ENCODE data around the gene LRRC25. TPM values are rescaled to one million over a fixed set of nuclear protein-coding genes. Genes with fewer than 3 reads are reported as not detected.
A peak's percentile ranks its signal among the peaks of the same experiment; 100 is the strongest.
"Not testable (repeated sequence)": the region's sequence is repeated elsewhere in the genome, so short reads cannot be mapped to it uniquely, and the experiment has no call there.

Gene LRRC25
- total RNA-seq, 1 donor from 2014 or later, result 8.2 TPM

DNA sequence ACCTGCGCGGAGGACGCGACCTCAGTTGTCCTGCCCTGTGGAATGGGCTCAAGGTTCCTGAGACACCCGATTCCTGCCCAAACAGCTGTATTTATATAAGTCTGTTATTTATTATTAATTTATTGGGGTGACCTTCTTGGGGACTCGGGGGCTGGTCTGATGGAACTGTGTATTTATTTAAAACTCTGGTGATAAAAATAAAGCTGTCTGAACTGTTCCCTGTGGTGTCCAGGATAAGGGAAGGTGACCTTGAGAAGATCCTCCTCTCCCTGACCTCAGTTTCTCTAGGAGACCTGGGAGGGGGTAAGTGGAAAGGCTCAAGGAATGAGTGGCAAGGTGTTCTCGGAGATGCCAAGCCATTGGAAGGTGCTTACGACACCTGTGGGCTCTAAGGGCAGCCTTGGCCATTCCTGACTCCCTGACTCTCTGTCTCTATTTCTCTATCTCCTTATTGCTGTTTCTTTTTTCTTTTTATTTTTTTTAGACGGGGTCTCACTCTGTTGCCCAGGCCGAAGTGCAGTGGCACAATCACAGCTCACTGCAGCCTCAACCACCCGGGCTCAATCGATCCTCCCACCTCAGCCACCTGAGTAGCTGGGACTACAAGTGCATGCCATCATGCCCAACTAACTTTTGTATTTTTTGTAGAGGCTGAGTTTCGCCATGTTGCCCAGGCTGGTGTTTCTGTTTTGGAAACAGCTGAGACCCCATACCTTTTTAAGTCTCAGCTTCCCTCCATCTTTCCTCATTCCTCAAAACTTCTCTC is 8.3 kb downstream of the LRRC25 start:
- no peak for ATAC-seq
- DNase-seq (ENCODE audit: low spot score), result no peak
- intact Hi-C loops (cut with DNase I), result no loop called here

DNA sequence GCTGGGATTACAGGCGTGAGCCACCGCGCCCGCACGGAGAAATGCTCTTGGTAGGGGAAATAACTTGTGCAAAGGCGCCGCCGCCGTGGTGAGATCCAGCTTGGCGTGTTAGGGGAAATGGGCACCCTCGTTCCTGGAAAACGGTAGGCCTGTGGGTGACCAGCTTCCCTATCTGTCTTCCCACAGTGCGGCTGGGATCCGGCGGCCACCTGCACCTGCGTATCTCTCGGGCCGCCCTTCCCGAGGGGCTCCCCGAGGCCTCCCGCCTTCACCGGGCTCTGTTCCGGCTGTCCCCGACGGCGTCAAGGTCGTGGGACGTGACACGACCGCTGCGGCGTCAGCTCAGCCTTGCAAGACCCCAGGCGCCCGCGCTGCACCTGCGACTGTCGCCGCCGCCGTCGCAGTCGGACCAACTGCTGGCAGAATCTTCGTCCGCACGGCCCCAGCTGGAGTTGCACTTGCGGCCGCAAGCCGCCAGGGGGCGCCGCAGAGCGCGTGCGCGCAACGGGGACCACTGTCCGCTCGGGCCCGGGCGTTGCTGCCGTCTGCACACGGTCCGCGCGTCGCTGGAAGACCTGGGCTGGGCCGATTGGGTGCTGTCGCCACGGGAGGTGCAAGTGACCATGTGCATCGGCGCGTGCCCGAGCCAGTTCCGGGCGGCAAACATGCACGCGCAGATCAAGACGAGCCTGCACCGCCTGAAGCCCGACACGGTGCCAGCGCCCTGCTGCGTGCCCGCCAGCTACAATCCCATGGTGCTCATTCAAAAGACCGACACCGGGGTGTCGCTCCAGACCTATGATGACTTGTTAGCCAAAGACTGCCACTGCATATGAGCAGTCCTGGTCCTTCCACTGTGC is 9.1 kb downstream of the LRRC25 start:
- intact Hi-C loops (cut with DNase I), result no loop called here

DNA sequence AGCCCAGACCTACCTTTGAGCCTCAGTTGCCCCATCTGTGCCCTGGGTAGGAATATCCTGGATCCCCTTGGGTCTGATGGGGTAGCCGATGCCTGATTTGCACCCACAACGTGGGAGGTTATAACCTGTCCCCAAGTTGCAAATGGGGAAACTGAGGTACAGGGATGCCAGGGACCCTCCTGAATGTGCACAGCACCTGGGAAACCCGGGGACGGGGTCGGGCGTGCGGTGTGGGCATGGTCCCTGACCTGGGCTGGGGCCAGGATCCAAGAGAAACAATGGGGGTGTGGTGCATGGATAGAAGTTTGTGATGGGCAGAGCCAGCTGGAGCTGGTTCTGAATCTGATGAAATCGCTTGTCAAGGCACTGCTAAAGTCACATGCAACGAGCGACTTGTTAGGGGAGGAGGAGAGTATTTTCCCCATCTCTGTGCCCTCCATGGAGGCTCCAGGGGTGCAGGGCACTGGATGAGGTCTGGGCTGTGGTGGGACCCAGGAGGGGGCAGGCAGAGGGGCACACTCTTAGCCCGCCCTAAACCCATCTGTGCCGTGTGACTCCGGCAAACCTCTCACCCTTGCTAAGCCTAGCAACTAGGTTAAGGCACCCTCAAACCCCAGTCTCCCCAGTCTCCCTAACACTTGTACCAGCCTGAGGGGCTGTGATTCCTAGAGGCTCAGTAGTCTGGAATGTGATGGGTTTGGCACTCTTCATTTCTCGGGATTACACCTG is 10.7 kb downstream of the LRRC25 start:
- DNase-seq (ENCODE audit: low spot score) (no peak), ATAC-seq (peak; percentile 62)
- intact Hi-C loops (cut with DNase I), result no loop called here

More for the DNA sequence above, 9.1 kb downstream of the LRRC25 start:
- peak; percentile 76 for ATAC-seq
- peak; percentile 89 for DNase-seq (ENCODE audit: low spot score)

DNA sequence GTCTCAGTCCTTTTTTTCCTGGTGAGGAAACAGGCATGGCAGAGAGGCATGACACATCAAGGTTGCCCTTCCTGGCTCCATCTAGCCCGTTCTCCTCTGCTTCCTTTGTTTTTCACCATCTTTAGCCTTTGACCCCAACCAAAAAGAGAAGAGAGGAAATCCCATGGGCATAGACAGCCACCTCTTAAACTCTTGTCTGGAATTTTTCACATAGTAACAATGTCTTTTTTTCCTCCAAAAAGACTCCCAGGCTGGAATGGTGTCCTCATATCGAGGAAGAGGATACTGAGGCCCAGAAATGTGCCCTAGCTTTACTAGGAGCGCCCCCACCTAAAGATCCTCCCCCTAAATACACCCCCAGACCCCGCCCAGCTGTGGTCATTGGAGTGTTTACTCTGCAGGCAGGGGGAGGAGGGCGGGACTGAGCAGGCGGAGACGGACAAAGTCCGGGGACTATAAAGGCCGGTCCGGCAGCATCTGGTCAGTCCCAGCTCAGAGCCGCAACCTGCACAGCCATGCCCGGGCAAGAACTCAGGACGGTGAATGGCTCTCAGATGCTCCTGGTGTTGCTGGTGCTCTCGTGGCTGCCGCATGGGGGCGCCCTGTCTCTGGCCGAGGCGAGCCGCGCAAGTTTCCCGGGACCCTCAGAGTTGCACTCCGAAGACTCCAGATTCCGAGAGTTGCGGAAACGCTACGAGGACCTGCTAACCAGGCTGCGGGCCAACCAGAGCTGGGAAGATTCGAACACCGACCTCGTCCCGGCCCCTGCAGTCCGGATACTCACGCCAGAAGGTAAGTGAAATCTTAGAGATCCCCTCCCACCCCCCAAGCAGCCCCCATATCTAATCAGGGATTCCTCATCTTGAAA is 11.5 kb downstream of the LRRC25 start, which contains the start of gene GDF15:
Gene GDF15 (plus strand): TSS at position 484 of the 868 bp plus-strand sequence. CDS start 32 bp downstream, at position 516.
- intact Hi-C loops (cut with DNase I), result no loop called here
- DNase-seq (ENCODE audit: low spot score), result peak; percentile 82
- ATAC-seq, result peak; percentile 70

DNA sequence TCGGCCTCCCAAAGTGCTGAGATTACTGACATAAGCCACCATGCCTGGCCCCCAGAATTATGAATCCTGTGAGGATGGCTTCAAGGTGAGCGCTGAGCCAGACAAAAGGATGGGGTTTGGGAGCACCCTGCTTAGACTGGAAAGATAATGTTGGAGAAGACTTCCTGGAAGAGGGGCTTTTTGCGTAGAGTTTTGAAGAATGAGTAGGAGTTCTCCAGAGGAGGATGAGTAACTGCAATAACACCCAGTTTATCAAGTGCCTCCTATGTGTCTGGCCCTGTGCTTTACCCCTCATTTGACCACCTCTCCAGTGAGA is 12.1 kb downstream of the LRRC25 start:
- no peak for ATAC-seq
- intact Hi-C loops (cut with DNase I), result no loop called here
- DNase-seq (ENCODE audit: low spot score), result no peak

DNA sequence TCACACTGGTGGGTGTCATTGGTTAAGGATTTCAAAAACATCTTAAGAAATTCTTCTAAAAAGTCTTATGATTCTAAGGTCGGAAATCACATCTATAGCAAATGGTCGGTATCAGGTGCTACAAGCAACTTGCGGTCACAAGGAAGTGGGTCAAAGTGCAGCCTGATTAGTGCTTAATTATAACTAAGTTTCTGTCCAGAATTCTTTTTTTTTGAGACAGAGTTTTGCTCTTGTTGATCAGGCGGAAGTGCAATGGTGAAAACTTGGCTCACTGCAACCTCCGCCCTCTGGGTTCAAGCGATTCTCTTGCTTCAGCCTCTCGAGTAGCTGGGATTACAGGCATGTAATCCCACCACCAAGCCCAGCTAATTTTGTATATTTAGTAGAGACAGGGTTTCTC is 12.6 kb downstream of the LRRC25 start:
- DNase-seq (ENCODE audit: low spot score), result no peak
- no peak for ATAC-seq
- intact Hi-C loops (cut with DNase I), result no loop called here

DNA sequence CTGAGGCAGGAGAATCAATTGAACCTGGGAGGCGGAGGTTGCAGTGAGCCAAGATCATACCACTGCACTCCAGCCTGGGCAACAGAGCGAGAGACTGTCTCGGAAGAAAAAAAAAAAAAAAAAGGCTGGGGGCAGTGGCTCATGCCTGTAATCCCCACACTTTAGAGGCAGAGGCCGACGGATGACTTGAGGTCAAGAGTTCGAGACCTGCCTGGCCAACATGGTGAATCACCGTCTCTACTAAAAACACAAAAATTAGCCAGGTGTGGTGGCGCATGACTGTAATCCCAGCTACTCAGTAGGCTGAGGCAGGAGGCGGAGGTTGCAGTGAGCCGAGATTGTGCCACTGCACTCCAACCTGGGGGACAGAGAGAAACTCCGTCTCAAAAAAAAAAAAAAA is 13.8 kb downstream of the LRRC25 start:
- intact Hi-C loops (cut with DNase I); DNase-seq (ENCODE audit: low spot score); ATAC-seq: not testable (repeated sequence)

DNA sequence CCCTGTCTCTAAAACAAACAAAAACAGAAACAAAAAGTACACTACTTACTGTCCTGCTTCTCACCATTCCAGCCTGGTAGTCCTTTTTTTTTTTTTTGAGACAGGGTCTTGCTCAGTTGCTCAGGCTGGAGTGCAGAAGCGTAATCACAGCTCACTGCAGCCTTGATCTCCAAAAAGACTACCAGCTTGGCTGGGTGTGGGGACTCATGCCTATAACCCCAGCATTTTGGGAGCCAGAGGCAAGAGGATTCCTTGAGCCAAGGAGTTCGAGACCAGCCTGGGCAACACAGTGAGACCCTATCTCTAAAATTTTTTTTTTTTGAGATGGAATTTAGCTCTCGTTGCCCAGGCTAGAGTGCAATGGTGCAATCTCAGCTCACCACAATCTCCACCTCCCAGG is 16.6 kb downstream of the LRRC25 start:
- no peak for ATAC-seq
- intact Hi-C loops (cut with DNase I), result no loop called here
- no peak for DNase-seq (ENCODE audit: low spot score)

DNA sequence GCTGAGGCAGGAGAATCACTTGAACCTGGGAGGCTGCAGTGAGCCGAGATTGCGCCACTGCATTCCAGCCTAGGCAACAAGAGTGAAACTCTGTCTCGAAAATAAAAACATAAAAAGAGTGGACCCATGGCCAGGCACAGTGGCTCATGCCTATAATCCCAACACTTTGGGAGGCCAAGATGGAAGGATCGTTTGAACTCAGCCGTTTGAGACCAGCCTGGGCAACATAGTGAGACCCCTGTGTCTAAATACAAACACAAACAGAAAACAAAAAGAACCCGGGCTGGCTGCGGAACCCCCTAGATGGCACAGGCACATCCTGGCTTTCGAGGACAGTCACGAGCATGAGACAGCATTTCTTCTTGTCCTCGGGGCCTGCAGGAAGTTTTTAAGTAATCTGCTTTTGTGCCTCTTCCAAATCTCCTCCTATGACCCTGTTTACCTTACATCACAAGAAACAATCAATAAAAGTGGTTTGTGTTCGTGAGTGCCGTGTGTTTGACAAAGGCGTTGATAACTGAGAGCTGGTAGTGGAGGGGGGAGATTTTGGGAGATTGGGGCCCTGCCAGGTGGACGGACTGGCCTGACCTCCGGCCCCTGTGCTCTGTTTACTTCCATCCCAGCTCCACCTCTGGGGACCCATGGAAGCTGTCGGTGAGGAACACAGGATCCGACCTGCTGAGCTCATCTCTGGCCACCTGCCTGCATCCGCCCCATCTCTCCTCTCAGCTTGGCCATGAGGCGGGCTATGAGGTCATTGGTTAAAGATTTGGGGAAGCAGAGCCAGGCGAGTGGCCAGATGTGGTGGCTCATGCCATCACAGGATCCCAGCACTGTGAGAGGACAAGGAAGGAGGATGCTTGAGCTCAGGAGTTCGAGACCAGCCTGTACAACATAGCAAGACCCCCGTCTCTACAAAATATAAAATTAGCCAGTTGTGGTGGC is 17.3 kb downstream of the LRRC25 start:
- intact Hi-C loops (cut with DNase I), result no loop called here
- ATAC-seq (peak; percentile 97), DNase-seq (ENCODE audit: low spot score) (peak; percentile 95)

DNA sequence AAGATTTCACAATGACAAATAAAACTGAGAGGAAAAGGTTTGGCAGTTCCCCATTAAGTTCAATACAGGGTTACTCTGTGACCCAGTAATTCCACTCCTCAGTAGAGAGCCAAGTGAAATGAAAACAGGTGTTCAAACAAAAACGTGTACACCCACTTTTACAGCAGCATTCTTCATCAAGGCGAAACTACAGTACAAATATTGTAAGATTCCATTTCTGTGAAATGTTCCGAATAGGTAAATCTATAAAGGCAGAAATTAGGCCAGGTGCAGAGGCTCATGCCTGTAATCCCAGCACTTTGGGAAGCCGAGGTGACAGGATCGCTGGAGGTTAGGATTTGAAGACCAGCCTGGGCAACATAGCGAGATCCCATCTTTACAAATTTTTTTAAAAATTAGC is 20.4 kb downstream of the LRRC25 start:
- DNase-seq (ENCODE audit: low spot score) (no peak), ATAC-seq (no peak)
- intact Hi-C loops (cut with DNase I), result no loop called here

DNA sequence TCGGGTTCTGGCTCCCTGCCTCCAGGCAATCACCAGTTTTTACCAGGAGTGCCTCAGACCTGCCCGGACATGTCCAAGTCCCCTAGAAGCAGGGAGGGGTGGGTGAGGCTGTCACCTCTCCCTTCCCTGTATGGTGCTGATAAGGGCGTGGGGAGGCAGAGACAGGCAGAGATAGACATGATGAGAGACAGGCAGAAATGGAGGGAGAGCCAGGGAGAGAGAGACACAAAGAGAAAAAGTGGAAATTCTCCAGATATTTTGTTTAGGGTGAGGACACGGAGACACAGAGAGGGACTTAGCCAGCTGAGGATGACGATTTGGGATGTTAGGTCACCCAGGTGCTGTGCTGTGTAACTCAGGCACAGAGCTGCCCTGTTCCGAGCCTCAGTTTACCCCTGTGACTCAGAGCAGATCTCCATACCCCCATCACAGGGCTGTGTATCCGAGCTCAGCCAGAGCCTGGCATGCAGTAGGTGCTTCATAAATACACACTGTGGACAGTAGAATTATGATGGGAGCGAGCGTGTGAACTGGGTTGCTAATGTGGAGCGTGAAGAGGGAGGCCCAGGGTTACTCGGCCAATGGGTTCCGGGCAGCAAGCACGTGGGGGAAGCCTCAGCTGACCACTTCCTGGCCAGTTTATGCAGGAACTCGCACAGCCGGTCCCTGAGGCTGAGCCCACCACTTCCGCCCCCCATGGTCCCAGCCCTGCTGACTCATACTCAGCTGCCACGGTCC is 23.4 kb downstream of the LRRC25 start:
- ATAC-seq, result peak; percentile 97
- intact Hi-C loops (cut with DNase I), result no loop called here
- DNase-seq (ENCODE audit: low spot score), result peak; percentile 95

DNA sequence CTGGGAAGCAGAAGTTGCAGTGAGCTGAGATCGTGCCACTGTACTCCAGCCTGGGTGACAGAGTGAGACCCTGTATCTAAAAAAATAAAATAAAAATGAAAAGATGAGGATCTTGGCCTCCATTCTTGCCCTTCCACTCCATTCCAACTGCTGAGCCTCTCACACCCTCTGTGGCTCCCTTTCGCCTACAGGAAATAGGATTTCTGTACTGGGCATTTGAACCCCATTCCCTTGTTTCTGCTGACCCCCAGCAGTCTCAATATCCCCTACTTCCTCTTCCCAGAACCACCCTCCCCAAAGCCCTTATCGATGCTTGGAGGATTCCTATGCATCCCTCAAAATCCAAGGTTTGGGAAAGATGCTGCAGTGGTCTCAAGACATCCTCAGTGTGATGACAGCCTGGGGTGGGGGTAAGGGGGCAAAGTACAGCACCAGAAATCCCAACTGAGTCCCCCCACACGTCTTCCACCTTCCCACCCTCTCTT is 24.0 kb downstream of the LRRC25 start:
- intact Hi-C loops (cut with DNase I), result no loop called here
- DNase-seq (ENCODE audit: low spot score), result no peak

DNA sequence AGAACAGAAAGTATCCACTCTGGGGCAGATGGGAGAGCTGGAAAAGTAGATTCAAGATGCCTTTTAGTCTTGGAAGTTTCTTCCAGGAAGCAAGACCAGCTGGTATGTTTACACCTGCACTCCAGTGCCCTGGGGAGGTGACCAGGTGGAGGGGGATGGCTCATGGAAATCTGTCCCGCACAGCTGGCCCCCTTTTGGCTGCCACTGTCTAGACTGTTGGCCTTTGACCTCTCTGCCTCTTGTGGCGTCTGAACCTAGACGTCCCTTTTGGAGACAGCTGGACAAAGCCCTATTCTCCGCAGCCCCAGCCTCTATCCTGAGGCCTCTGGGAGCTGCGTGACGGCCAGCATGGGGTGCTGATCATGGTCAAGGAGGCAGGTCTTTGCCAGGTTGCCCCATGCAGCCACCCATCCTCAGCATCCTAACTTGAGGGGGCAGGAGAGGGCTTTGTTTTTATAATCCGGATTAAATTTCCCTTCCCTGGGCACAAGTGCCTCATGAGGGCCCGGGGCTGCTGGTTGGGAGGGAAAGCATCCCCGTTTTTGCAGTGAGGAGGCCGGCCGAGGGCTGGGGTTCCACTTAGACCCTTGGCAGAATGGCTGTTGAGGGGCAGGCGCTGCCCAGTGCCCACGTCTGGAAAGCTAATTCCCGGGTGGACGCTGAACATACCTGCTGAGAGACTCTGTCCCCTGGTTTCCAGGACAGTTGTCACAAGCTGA is 28.8 kb downstream of the LRRC25 start:
- intact Hi-C loops (cut with DNase I), result no loop called here
- ATAC-seq (no peak), DNase-seq (ENCODE audit: low spot score) (no peak)

More for the DNA sequence above, 24.0 kb downstream of the LRRC25 start:
- no peak for ATAC-seq

DNA sequence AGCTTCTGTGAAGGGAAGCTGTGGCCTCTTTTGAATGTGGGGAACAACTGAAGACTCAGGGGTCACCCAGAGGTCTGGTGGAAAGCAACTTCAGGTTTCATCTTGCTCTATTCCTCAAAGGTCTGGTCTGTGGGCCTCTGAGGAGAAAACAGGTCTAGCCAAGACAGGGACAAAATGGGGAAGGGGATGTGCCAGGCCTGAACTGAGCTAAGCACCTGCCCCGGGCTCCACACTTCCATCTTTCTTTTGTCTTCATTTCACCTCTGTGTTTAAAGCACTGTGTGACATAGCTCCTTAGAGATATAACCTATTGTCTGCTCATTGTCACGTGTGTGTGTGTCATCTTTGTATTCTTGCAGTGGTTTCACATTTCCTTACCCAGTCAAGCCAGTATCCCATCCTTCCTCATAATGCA is 31.4 kb downstream of the LRRC25 start:
- intact Hi-C loops (cut with DNase I), result no loop called here
- DNase-seq (ENCODE audit: low spot score) (no peak), ATAC-seq (no peak)

DNA sequence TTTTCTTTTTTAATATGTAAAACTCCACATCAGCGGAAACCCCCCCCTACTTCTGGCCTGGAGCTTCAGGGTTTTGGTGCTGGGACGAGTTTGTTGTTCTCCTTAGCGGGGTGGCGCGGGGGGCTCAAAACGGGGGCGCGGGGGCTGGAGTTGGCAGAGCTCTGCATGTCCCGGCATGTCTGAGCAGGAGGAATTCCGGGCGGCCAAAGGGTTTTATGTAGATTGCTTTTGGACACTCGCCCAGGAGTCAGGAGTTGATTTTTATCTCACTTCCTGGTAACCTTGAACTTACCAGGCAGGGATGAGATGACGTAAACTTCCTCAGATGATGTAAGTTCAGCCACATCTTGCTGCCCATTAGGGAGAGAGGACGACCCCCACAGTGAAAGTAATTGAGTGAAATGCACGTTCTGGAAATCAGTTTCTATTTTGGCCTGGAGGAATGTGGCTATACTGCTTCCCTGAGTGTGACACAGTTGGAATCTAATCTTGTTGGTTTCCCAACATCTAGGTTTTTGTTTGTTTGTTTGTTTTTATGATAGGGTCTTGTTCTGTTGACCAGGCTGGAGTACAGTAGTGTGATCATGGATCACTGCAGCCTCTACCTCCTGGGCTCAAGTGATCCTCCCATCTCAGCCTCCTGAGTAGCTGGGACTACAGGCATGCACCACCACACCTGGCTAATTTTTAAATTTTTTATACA is 32.4 kb downstream of the LRRC25 start:
- DNase-seq (ENCODE audit: low spot score), result peak; percentile 82
- intact Hi-C loops (cut with DNase I), result no loop called here
- ATAC-seq, result peak; percentile 81

Measured in sciatic nerve (tissue), 2 donors.